ENCODE results near the gene HELT. TPM values are rescaled to one million over a fixed set of nuclear protein-coding genes. Genes with fewer than 3 reads are reported as not detected.
A peak's percentile ranks its signal among the peaks of the same experiment; 100 is the strongest.
"Not testable (repeated sequence)": the region's sequence is repeated elsewhere in the genome, so short reads cannot be mapped to it uniquely, and the experiment has no call there.

HELT gene
- total RNA-seq, 1 experiment from 2014 or later: not detected

DNA sequence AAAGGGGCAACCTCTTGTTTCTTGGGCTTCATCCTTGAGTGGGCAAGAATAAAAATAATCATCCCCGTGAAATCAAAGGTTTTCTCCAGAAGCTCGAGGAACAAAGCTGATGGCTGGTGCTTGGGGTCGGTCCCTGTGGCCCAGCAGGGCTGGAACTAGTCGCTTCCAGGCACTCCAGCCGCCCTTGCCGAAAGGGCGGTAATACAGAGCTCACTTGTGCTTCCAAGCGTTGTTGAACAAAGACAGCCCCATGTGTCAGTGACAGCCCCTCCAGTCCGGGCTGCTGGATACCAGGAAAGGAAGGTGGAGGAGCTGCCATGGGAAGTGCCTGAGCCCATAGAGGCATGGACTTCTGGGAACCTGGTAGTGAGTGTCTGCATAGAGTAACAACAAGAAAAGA is 5.2 kb downstream of the HELT start:
- in situ Hi-C loops (cut with HindIII; ENCODE audit: low pct_unique_long_range_greater_than_20kb, low sequenced_read_pairs): no loop called here
- DNase-seq (ENCODE audit: low read depth): no peak

DNA sequence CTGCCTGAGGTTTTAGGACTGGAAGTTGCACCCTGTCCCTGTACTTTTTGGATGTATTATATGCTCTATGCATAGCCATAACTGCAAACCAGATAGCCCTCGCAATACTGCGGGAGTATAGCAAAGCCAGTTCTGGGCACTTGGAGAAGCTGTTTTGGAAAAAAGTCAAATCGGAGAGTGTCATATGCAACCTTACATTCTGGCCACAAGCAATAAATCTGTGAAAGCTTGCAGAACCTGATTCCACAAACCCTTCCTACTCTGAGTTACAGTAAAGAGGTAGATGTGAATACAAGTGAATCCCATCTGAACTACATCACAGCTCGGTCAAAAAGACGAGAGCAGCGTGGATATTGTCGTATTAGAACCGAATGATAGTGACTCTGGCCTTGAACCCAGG is 10.3 kb downstream of the HELT start:
- in situ Hi-C loops (cut with HindIII; ENCODE audit: low pct_unique_long_range_greater_than_20kb, low sequenced_read_pairs): no loop called here
- DNase-seq (ENCODE audit: low read depth): no peak

DNA sequence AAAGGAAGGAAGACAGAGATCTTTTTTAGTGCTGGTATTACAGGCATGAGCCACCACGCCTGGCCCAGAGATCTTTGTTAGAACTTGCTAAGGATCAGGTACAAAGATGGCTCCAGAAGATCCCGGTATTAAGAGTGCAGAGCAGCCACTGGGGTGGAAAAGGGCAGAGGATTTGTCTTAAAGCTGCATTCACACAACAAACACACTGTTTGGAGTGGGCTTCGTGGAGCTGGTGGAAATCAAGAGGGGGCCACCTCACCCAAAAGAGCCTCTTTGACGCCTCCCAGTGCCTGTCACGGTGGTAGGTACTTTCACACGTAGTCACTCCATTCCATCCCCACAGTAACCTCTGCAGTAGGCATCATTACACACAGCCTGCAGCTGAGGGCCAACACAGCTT is 13.3 kb downstream of the HELT start:
- in situ Hi-C loops (cut with HindIII; ENCODE audit: low pct_unique_long_range_greater_than_20kb, low sequenced_read_pairs): no loop called here
- no peak for DNase-seq (ENCODE audit: low read depth)

DNA sequence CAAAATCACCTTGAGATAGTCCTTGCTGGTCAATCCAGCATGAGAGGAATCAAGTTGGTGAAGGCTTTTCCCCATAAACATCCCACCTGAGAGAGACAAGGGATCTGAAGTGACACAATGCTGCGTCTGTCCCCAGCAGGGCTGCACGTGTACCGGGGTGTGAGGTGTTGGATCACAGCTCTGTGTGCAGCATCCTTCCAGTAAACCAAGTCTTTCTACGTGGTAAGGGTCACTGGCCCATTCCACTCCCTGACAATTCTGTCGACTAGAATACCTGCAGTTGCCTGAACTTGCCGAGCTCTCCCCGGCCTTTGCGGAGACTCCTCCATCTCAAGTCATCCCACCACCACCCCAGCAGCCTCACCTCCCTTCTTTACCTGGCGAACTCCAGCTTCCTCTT is 14.8 kb downstream of the HELT start:
- in situ Hi-C loops (cut with HindIII; ENCODE audit: low pct_unique_long_range_greater_than_20kb, low sequenced_read_pairs): no loop called here
- DNase-seq (ENCODE audit: low read depth): no peak

DNA sequence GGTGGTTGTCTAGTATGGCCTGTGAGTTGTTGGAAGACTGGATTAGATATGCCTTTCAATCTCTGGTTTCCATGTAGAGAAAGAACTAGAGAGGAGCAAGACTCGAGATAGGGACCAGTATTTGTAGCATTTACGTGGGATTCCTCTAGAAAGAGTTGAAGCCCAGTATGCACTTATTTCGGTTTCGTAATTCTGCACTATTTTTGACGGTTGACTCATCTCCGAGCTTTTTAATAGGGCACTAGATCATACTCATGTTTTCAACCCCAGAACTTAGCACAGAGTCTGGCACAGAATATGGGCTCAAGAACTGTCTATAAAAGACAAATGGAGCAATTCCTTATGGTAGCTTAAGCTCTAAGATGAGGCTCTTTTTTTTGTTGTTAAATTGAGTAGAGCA is 15.7 kb downstream of the HELT start:
- in situ Hi-C loops (cut with HindIII; ENCODE audit: low pct_unique_long_range_greater_than_20kb, low sequenced_read_pairs): no loop called here
- no peak for DNase-seq (ENCODE audit: low read depth)

DNA sequence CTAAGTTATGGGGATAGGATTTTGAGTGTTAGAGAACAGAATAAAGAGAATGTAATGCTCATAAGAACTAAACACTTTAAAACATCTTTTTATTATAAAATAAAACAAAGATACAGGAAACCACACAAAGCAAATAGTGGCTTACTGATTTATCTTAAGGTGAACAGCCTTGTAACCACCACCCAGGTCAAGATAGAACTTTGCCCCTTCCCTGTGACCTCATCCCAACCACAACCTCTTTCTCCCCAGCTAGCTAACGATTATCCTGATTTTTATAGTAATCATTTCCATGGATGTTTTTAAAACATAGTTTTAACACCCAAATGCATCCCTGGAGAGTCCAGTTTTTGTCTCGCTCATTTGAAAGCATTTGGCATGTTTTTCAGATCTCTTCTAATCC is 17.0 kb downstream of the HELT start:
- DNase-seq (ENCODE audit: low read depth): no peak
- in situ Hi-C loops (cut with HindIII; ENCODE audit: low pct_unique_long_range_greater_than_20kb, low sequenced_read_pairs): no loop called here

DNA sequence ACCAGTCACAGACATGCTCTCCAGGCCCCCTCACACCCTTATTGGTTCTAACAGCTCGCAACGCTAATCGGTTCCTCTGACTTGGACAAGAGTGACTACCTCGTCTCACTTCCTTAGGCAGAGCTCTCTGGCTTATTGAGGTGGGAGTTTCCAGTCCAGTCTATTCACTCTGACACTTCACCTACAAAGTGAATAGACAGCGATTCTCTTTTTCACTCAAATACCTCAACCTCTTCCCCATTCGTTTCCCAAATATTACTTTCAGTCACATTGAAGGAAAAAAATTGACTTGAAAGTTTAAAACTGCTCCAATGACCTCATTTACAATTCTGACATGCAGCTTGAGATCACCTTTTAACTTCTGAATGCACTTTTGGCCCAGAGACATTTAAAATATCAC is 17.7 kb downstream of the HELT start:
- in situ Hi-C loops (cut with HindIII; ENCODE audit: low pct_unique_long_range_greater_than_20kb, low sequenced_read_pairs): no loop called here

DNA sequence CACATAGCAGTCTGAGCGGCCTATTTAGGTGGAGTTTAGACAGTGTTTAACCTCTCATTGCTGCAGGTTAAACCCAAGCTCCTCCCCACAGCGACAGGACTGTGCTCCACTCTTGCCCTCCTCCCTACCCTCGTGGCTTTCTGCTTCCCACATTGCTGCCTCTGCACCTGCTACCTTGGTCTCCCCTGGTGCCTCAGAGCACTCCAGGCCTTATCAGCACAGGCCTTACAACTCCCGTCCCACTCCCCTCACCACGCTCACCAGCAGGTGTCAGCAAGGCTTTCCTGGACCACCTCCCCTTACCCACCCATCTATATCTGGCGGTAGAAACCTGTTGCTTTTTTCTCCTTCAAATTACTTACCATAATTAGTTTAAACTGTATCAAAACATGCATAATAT is 18.6 kb downstream of the HELT start:
- DNase-seq (ENCODE audit: low read depth): no peak
- in situ Hi-C loops (cut with HindIII; ENCODE audit: low pct_unique_long_range_greater_than_20kb, low sequenced_read_pairs): no loop called here

More for the DNA sequence above, 17.7 kb downstream of the HELT start:
- DNase-seq (ENCODE audit: low read depth): no peak

DNA sequence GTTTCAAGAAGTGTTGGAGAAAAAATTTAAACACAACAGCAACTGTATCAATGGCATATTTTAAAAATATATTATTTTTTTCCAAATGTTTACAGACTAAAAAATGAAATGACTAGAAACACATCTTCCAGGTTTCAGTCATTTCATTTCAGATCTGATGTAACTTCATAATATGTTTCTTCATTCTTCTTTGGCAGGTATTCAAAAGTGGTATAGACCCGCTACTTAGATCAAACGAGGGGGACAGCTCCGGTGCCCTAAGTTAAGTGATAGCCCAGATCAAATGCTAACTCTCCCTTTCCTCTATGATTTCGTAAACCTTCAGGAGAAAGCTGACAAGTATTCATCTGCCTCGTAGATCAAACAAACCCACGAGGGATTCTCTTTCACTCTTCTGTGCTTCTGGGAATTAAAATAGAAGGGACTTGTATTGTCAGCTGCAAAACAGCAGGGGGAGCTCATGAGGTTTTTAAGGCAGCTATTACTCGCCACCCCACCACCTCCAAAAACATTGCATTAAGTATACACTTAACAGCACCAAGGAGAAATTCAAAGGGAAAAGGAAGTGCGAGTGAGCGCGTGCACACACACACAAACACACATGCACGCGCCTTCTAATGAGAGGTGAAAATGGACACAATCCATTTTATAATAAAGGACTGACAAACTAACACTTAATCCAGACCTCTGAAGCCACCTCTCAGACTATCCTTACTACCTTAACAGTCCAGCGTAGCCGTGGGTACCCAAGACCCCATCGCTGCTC is 21.4 kb downstream of the HELT start:
- in situ Hi-C loops (cut with HindIII; ENCODE audit: low pct_unique_long_range_greater_than_20kb, low sequenced_read_pairs): no loop called here
- DNase-seq (ENCODE audit: low read depth): peak; percentile 51

DNA sequence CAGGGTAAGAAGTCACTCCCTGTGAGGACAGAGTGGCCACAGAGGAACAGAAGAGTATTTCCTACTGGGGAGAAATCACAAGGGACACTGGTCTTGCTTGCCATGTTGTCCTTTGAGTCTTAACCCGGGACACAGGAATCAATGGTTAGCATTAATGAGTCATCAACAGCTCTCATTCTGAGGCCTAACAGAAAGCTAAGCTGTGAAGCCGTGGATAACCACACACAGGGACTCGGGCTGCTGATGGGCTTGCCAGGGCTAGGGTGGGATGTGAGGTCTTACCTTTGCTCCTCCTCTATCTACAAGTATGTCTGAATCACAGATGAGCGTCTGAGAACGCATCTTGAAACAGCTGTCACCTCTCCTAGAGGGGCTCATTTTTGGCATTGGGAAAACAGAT is 22.2 kb downstream of the HELT start:
- DNase-seq (ENCODE audit: low read depth): no peak
- in situ Hi-C loops (cut with HindIII; ENCODE audit: low pct_unique_long_range_greater_than_20kb, low sequenced_read_pairs): no loop called here

DNA sequence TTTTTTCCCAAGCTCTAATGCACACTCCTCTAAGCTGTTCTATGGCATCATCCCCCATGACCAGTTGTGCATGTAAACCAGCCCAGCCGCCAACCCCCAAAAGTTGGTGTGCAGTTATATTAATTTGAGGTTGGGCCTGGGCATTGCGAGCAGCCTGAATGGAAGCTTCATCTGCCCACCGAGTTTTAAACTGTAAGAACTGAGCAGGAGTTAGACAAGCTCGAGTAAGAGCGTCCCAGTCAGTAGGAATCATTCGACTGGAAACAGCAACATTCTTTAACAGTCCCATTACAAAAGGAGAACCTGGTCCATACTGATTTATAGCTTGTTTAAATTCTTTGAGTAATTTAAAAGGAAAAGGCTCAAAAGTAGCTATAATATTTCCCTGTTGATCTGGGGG is 32.0 kb downstream of the HELT start:
- DNase-seq (ENCODE audit: low read depth); in situ Hi-C loops (cut with HindIII; ENCODE audit: low pct_unique_long_range_greater_than_20kb, low sequenced_read_pairs): not testable (repeated sequence)

DNA sequence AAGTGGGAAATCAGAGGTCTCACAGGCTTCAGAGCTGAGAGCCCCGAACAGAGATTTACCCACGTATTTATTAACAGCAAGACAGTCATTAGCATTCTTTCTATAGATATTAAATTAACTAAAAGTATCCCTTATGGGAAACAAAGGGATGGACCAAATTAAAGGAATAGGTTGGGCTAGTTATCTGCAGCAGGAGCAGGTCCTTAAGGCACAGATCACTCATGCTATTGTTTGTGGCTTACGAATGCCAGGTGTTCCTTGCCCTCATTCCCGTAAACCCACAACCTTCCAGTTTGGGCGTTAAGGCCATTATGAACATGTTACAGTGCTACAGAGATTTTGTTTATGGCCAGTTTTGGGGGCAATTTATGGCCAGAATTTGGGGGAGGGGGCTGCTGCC is 33.0 kb downstream of the HELT start:
- DNase-seq (ENCODE audit: low read depth); in situ Hi-C loops (cut with HindIII; ENCODE audit: low pct_unique_long_range_greater_than_20kb, low sequenced_read_pairs): not testable (repeated sequence)

DNA sequence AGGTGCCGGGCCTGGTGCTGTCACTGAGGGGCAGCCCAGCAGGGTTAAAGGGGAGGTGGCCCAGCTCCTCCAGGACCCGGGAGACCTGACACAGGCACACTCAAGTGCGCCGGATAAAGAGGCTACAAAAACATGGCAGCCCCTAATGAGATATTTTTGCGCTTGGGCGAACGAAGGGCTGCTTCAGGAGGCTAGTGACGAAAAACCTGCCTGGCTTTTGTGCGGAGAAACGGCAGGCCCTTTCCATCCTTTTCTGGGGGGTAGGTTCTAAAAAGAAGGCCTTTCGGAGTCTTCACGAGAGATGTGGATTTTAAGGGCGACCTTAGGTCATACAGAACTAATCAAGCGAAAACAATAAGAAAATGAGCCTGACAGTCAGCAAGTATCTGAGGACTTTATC is 35.5 kb downstream of the HELT start:
- in situ Hi-C loops (cut with HindIII; ENCODE audit: low pct_unique_long_range_greater_than_20kb, low sequenced_read_pairs): no loop called here

DNA sequence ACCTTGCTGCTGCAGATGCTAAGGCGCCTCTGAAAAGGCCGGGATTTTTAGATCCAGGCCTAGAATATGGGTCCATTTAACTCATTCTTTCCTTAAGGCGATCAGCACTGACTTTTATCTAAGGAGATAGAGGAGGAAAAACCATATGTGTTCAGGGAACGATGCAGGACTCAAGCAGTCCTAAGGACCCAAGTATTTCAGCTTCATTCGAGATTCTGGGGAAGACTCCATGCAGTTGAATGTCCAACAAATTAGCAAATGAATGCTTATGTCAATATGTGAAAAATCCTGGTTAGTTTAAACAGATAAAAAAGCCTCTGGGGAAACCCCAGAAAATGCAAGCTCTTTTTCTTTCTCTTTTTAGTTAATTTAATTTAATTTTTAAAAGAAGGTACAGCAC is 36.0 kb downstream of the HELT start:
- DNase-seq (ENCODE audit: low read depth): no peak
- in situ Hi-C loops (cut with HindIII; ENCODE audit: low pct_unique_long_range_greater_than_20kb, low sequenced_read_pairs): no loop called here

More for the DNA sequence above, 35.5 kb downstream of the HELT start:
- no peak for DNase-seq (ENCODE audit: low read depth)

DNA sequence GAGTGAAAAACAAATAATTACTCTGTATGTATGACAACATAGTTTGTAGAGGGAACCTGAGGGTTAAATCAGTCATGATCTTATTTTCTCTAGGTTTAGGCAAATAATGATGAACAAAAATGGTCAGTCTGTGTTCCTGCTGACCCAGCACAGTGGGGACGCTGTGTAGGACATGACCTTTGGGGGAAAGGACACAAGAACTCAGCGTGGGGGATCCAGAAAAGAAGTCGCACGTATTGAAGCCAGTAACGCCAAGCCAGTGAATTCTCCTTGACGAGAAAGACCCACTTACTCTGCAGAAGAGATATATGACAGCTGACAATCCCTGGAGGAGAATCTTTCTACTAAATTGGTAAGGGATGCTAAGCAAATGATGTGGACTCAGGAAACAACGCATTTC is 36.6 kb downstream of the HELT start:
- no peak for DNase-seq (ENCODE audit: low read depth)
- in situ Hi-C loops (cut with HindIII; ENCODE audit: low pct_unique_long_range_greater_than_20kb, low sequenced_read_pairs): no loop called here

DNA sequence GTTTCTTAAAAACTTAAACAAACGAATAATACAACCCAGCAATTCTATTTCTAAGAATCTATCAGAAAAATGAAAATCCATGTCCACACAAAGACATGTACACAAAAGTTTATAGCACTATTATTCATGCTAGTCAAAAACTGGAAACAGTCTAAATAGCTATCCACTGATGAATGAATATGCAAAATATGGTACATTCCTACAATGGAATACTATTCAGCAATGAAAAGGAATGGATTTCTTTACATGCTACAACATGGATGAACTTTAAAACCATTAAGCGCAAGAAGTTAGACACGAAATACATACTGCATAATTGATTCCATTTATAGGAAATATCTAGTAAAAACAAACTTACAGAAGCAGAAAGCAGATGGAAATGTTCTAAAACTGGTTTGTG is 43.3 kb downstream of the HELT start:
- in situ Hi-C loops (cut with HindIII; ENCODE audit: low pct_unique_long_range_greater_than_20kb, low sequenced_read_pairs): no loop called here
- no peak for DNase-seq (ENCODE audit: low read depth)

DNA sequence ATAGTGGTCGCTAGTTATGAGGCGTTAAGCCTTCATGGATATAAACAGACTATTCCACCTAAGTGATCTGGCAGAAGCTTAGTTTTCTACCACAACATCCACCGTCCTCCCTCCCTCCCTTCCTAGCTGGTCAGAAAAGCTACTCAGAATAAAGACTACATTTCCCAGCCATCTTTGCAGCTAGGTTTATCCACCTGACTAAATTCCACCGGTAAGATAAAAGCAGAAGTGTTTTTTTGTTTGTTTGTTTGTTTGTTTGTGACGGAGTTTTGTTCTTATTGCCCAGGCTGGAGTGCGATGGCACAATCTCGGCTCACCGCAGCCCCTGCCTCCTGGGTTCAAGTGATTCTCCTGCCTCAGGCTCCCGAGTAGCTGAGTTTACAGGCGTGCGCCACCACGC is 44.3 kb downstream of the HELT start:
- in situ Hi-C loops (cut with HindIII; ENCODE audit: low pct_unique_long_range_greater_than_20kb, low sequenced_read_pairs): no loop called here
- DNase-seq (ENCODE audit: low read depth): no peak

DNA sequence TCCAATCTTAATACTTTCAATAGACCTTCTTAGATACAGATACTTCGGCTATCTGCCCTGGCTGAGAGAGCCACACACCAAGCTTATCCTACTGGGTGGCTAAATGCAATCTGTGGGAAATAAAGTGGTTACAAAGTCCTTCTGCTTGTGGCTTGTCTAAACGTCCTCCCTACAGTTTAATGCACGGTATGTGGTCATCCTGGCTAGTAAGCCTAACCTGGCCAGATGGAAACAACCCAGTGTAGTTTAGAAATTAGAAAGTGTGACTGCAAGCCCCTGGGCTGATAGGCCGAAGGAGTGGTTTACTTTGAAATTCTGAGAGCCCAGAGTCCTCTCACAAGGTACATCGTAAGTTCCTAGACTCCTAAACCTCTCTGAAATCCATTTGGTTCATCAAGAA is 47.9 kb downstream of the HELT start:
- no peak for DNase-seq (ENCODE audit: low read depth)
- in situ Hi-C loops (cut with HindIII; ENCODE audit: low pct_unique_long_range_greater_than_20kb, low sequenced_read_pairs): no loop called here

DNA sequence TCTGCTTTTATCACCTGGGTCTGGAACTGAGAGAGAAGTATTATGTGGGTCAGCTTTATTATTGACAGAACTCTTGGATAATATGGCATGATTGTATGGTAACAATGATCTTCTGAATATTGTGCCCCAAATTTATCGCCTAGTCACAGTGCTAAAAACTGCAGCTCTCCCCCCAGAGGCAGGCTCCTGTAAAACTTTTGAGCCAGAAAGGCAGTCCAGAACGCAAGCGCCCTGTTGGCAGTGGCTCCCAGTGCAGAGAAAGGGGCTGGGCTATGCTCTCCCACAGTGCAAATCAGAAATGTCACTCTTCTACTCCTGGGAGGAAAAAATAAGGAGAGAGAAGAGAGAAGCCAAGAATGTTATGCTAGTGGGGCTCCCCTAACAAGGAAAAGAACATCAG is 50.5 kb downstream of the HELT start:
- no peak for DNase-seq (ENCODE audit: low read depth)
- in situ Hi-C loops (cut with HindIII; ENCODE audit: low pct_unique_long_range_greater_than_20kb, low sequenced_read_pairs): no loop called here
